NCI-H2227 (cell line): ENCODE measurements around the gene KRT6B.
"Not testable (repeated sequence)": the region's sequence is repeated elsewhere in the genome, so short reads cannot be mapped to it uniquely, and the experiment has no call there.

Experiments used
- DNase-seq: peaks from one replicate; lab custom pipeline; 2025; ENCODE audit not compliant: unreplicated experiment; lab: John Stamatoyannopoulos, UW

Gene KRT6B

DNA sequence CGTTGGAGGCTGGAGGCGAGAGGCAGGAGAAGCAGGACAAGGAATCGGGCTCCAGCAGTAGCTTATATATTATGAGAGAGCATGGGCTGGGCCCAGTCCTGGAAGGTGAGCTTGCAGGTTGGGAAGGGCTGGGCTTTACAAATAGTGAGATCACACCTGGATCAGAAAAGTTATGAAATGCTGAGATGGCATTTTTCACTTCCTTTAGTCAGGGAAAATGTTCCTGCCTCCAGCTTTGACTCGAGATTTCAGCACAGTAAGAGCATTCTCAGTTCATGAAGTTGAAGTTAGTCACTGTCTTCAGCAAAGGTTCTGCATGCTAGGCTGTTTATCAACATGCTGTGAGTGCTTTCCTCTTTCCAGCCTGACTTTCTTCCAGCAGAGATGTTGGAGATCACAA, 21.8 kb upstream of the KRT6B start, which contains the start of gene KRT6C:
TSS of gene KRT6C (minus strand) at position 38 of the 400 bp plus-strand sequence. CDS start 68 bp downstream, outside the sequence.
- no peak for DNase-seq

DNA sequence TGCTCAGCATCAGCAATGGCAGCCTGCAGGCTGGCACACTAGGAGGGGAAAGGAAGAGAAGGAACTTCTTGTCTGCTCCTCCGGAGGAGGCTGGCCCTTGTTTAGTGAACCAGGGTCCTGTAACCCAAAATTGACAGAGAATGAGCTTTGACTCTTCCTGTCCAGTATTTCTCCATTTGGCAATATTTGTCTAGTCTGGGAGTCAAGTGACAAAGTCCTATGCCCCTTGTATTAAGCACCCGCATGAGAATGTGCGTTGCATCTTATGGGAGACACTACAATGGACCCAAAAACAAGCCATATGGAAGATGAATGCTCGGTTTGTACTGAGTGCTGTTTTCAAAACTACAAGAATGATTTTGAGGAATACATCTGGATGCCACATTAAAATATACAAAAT, 17.9 kb upstream of the KRT6B start:
- DNase-seq, result no peak

DNA sequence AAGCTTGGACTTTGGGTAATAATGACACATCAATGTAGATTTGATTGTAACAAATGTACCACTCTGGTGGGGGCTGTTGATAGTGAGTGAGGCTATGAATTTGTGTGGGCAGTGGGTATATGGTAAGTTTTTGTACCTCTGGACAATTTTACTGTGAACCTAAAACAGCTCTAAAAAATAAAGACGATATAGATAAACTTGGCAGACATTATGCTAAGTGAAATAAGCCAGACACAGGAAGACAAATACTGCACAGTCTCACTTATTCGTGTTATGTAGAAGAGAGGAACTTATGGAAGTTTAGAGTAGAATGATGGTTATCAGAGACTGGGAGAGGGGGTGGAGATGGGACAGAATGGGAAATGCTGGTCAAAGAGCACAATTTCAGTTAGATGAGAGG, 13.0 kb upstream of the KRT6B start:
- DNase-seq, result no peak

DNA sequence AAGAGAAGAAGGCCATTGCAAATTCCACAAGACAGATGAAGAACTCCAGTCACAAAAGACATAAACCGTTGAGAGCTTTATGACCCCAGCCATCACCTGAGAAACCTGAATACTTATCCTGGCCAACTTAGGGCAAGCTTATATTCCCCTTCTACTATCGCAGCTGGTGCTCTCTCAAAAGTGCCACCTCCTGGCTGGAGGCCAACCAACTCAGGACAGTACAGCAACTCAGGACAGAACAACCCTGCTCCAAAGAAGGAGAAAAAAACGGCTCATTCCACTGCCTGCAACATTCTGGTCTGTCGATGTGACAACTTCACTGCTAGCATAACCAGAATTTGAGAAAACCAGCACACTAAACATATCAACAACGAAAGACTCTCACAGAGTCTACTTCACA, 9.7 kb upstream of the KRT6B start:
- DNase-seq, result no peak

DNA sequence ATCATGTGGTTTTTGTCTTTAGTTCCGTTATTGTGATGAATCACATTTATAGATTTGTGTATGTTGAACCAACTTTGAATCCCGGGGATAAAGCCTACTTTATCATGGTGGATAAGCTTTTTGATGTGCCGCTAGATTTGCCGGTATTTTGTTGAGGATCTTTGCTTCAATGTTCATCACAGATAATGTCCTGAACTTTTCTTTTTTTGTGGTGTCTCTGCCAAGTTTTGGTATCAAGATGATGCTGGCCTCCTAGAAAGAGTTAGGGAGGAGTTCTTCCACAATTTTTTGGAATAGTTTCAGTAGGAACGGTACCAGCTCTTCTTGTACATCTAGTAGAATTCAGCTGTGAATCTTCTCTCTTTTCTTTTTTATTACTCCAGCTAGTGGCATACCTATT, 6.9 kb upstream of the KRT6B start:
- no peak for DNase-seq

DNA sequence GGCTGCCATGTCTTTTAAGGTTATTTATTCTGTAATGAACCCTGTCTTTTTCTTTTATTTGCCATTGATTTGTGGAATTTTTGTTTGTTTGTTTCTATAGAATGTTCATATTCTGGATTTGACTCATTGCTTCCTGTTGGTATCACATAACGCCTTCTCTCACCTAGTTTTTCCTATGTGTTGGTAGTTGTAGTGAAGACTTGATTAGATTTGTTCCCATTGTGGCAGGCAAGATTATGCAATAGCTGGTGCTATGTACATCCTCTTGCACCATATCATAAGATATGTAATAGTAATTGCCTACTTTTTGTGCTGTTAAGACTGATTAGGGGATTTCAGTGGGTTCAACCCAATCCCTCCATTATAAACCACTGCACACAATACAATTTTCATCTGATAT, 3.9 kb upstream of the KRT6B start:
- no peak for DNase-seq

DNA sequence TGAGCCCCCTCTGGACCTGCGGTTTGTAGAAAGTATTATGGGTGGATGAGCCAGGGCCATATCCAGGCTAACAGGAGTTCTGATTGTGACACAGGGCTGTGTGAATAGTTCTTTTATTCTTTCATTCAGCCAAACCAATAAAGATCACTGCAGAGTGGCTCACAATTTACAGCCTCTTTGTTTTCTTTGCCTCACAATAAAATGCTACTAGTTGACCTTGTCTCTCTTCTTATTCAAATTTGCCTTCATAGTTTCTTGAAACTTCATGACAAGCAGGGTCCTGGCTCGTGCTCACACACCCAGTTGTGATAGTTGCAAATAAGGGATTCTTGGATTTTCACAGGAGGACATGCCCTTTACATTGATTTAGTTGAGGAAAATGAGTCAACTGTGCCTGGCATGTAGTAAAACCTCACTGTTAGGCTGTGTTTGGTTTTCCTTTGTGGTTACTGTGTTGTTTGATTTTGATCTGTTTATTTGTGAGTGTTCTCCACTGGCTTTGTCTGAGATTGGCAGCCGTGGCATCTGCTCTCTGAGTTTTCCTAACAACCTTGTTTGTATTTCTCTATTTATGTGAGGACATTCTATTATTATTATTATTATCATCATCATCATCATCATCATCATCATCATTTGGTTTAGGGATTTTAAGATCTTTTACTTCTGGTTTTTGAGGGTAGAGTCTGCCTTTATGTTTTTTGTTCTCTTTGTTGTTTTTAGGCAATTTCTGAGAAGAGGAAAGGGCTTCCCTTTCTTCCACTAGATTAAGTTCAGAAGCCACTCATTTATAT, 2.7 kb upstream of the KRT6B start:
- no peak for DNase-seq

DNA sequence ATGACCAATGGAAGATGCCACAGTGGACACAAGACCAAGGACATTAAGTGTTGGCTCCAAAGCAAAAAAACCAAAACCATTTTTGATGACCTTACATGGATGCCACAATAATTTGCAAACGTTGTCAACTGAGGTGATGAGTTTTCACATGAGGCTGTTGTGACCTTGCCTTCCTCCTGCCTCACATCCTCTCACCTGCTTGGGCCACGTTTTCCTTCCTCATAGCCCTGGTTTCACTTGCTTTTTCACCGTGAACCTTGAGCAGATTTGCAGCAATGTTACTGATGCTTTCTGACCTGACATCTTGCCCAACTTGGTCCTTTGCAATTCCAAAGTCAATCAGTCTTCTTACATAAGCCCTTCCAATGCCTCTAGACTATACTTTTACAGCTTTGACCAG, 3.7 kb downstream of the KRT6B start:
- DNase-seq, result no peak

DNA sequence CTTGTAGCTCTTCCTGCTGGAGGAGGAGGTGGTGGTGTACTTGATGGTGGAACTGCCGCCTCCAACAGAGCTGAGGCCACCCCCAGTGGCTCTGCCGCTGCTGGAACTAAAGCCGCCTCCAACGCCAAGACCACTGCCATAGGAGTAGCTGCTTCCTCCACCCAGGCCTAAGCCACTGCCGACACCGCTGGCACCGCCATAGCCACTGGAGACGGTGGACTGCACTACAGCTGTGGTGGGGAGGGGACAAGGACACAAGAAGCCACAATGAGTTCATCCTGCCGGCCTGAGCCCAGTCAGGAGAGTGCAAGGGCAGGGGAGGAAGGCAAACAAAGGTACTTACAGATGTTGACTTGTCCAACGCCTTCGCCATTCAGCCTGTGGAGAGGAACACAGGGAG, 4.8 kb downstream of the KRT6B start:
- DNase-seq, result not testable (repeated sequence)

DNA sequence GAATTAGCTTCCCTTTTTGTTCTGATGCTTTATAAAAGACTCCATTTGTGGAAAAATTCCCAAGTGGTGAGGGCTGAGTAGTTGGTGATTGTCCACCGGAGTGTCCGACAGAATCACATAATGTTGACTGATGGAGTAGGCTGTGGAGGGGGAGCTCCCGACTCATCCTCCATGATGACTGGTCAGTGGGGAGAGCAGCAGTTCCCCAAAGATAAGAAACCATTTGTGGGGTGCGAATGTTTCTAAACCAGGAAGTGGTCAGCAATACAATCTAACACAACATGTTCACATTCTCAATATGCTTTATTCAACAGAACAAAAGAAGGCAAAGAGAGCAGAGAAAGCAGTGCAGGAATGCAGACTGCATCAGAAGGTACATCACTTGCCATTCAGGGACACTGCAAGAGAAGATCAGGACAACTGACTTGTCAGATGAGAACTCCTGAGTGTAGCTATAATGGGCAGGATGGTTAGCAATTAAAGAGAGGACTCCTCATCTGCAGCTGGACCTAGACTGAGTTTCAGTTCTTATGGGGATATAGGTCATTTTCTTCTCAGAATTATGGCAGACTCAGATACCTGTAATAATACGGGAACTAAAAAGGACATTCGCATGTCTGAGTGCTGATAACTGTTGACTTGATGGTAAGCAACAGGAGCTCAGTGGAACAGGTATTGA, 5.4 kb downstream of the KRT6B start:
- no peak for DNase-seq

DNA sequence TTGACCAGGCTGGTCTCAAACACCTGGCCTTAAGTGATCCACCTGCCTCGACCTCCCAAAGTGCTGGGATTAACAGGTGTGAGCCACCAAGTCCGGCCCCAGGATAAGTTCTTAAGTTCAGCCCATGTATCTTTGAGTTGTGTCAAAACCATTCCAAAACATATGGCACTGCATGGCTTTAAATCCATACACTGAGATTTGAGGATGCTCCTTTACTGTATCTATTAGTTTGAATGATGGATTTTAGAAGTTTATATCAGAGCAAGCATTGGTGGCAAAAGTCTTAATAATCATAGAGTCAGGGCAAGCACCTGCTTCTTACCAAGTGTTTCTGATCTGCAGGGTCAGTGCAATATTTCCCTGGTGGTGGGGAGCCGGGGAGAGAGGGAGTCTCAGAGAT, 6.1 kb downstream of the KRT6B start:
- DNase-seq, result no peak

DNA sequence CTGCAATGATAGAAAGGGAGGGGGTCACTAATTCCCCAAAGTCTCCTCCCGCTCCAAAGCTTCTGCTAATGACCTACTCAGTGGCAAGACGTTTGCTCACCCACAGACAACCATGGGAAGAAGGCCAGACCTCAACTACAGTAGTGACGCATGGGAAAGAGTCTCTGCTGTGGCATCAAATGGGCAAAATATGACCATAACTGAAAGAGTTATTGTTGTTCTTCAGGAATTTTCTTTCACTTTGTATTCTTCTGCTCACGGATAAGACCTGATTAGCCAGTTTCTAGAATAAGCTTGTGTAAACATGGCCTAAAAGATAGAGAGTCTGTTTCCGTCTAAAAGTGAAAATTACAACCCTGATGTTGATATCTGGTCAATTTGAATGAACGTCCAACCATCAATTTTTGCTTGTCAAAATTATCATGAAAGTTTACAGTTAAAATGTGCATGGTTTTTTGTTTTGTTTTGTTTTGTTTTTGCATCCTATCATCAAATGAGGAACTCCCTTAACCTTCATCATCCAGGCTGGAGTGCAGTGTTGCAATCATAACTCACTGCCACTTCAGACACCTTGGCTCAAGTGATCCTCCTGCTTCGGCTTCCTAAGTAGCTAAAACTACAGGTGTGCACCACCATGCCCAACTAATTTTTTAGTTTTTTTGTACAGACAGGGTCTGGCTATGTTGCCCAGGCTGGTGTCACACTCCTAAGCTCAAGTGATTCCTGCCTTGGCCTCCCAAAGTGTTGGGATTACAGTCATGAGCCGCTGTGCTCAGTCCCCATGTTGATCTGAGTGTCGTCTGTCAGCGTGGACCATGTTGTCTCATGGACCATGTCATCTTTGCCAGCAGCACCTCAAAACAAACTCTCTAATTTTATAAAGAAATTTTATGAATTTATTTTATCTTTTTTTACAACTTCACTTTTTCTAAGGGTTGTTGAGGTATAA, 7.0 kb downstream of the KRT6B start:
- DNase-seq, result no peak

DNA sequence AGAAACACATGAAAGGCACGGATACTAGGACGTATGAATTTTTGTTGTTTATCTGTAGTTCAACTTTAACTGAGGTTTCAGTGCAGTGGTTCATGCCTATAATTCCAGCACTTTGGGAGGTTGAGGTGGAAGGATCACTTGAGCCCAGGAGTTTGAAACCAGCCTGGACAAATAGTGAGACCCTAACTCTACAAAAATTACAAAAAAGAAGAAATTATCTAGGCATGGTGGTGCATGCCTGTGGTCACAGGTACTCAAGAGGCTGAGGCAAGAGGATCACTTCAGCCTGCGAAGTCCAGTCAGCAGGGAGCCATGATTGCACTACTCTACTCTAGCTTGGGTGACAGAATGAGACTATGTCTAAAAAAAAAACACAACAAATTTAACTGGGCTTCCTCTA, 8.0 kb downstream of the KRT6B start:
- DNase-seq, result no peak

DNA sequence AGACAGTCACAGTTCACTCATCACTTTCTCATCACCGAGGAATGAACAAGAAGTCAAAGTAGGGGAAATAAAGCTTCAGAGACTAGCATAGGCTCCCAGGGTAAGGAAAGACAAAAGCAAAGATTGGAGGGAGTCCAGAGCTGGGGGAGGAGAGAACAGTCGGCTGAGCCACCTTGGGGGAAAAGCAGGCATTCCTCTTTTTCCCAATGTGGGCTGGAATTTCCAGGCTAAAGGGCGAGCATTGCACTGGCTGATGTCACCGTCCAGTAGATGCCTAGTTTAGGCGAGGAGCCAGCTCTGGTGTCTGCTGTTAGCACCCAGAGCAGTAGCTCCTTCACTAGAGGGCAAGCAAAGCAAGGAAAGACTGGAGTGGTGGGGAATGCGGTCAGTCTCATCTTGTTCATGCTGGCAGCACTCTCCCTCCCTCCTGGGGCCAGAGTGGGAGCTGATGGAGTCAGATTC, 9.3 kb downstream of the KRT6B start:
- no peak for DNase-seq

DNA sequence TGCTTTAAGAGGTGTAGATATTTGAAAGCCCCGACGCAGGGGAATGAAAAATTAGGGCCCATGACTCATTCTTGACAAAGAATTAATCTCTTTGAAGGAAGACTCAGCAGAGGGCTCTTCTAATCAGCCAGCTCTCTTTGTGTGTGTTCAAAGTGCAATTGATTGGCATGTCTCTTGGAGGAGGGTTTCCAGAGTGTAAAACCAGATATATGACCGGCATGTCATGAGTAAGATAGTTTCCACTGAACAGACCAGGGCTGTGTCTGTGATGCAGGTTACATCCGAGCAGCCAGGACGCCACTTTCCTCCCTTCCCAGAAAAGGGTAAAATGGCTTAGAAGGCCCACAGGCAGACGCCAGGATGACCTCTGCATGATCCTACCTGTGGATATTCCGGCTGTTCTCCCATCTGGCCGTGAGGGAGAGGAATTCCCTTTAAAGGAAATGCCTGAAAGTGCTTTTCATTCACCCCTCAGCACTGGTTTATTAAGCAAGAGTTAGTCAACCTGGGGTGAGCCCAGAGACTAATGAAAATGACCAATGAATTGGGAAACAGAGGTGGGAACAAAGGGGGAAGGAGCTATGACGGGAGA, 10.5 kb downstream of the KRT6B start:
- no peak for DNase-seq

DNA sequence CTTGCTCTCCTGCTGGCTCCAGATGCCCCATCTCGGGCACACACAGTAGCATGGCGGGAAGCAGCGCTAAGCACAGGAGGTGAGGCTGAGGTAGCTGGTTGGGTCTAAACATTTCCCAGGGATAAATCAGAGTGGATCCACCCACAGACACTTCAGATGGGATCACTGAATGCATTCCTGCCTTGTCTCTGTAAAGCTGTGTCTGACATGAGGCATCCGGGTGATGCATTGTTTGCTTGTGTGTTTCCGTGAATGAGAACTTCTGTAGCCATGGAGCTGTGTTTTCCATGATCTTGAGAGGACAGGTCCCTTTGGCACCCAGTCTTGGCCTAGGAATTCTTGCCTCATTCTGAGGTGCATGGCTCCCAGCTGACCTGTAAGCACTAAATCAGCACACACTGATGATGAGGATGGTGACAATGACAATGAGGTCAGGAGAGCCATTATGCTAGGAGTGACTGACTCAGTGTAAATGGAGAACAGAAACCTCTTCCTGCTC, 11.1 kb downstream of the KRT6B start:
- DNase-seq, result no peak

DNA sequence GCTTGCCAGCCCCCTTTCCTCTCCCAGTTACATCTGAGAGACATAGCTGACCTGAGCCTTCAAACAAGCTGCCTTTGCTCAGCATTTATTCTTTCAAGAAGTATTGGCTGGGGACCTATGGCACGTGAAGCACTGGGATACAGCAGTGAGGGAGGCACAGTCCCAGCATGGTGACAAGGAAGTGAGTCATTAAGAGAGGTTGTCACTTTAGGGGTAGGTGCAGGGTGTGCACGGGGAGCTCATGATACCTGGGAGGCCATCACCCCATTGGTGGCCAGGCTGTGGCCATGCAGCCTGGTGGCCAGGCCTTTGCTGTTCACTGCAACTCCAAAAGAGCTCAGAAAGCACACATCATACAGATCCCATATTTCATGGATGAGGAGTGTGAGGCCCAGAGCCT, 12.1 kb downstream of the KRT6B start:
- no peak for DNase-seq

DNA sequence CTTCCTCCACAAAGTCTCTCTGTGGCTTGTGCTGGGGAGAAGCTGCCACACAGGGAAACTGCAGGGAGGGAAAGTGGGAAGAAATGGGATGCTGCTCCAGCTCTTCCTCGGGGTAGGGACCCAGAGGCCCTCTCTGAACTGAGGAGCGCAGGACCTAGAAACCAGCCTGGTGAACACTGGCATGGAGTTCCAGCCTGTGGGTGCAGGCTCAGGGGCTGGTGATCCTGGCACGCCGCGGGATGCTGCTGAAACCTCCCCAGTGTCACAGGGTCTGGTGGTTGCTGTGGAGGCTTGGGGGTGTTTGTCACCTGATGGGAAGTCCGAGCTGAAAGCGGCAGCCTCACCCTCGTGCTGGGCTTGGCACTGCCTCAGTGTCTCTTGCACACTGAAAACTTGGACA, 12.5 kb downstream of the KRT6B start:
- no peak for DNase-seq

DNA sequence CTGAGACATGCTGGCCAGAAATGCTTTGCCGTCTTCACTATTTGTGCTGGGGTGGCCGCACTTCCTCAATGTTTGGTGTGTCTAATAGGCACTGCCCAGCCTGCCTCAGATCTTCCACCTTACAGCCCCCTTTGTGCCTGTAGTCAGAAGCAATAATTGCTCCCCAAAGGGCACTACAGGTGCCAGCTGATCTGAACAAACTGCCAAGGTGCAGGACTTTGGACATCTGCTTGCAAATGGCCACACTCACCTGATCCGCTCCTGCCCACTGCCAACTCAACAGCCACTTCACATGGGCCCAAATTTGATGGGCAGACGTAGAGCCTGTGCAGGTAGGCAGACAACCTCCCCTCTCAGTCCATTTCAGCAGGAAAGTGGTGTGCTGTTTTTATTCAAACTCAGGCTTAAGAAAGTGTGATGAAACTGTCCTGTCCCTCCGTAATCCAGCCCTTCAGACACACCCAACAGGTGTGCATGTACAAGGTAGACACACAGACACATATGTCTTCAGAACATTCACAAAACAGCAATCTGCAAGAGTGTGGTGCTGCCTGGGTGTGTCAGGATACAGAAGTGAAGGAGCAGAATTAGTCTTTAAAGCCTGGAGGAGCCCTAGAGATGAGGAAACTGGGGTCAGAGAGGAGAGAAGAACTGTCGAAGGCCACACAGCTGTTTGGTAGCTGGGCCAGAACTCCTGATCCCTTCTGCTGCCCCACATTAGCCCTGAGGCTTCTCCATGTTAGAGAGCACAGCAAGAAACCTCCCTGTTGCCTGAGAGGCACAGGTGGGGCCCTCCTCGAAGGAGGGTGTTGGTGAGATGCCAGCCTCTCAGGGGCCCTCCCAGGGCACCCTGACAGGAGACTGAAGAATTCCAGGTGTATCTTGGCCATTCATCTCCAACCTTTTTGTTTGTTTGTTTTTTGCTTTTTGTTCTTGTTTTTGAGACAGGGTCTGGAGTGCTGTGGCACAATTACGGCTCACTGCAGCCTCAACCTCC, 13.3 kb downstream of the KRT6B start:
- no peak for DNase-seq

DNA sequence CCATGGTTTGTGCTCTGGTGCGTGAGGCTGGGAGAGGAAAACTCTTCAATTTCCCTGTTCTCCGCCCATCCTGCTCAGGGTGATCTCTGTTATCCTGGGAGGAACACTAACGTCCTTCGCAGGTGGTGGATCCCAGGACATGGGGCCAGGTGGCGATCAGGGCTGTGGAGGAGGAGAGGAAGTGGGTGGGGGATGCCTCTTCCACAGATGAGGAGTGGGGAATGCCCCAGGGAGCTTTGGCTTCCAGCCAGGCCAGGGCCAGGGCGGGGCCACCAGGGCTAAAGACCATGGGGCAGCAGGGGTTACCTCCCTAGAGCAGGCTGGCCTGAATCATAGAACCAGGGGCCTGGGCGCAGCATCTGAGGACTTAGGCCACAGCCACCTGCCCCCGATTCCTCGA, 14.4 kb downstream of the KRT6B start:
- DNase-seq, result no peak
